ENCODE data around the gene RTN4IP1. TPM values are rescaled to one million over a fixed set of nuclear protein-coding genes. Genes with fewer than 3 reads are reported as not detected.

RTN4IP1 gene
- total RNA-seq, 2 donors from 2014 or later = 7.1 to 8.9 TPM

GRCh38 chr6:106586815-106587415 lies 42.4 kb downstream of the RTN4IP1 start:
- Mint-ChIP-seq H3K36me3 (ENCODE audit: low read depth) (peaks cover 10% of the 10 kb centered on the region), H3K27me3 (ENCODE audit: insufficient read depth) (no peaks in the 10 kb centered on the region), H3K9me3 (no peaks in the 10 kb centered on the region), H3K27ac (no peak overlapping the region), H3K4me1 (peaks cover 16% of the 10 kb centered on the region), H3K4me3 (no peak overlapping the region)
- Histone ChIP-seq H3K36me3 (ENCODE audit: control insufficient read depth, insufficient read depth, low read length) (no peaks in the 10 kb centered on the region), H3K4me3 (ENCODE audit: low read length) (no peak overlapping the region), H3K4me1 (ENCODE audit: control insufficient read depth, insufficient read depth, low read length) (no peaks in the 10 kb centered on the region), H3K9me3 (ENCODE audit: control insufficient read depth, low read length) (no peaks in the 10 kb centered on the region), H3K27me3 (ENCODE audit: control insufficient read depth, insufficient read depth, low read length, poor library complexity, severe bottlenecking) (no peaks in the 10 kb centered on the region), H3K9ac (ENCODE audit: extremely low read depth, low read length, poor library complexity, severe bottlenecking) (no peak overlapping the region), H3K27ac (ENCODE audit: low read depth, low read length) (no peak overlapping the region)
- DNase-seq = no peak
- 90 to 91% methylated on average over 2 to 4 of the region's 4 CpGs for WGBS, 2 experiments (ENCODE audit: insufficient coverage in 1 of 2, insufficient read length in 1 of 2)
- no peak for TF ChIP-seq CTCF (conservative IDR thresholded peaks at IDR 0.05)

- Mint-ChIP-seq H3K27me3 (ENCODE audit: insufficient read depth) (no peaks in the 10 kb centered on the region), H3K4me1 (peaks cover 13% of the 10 kb centered on the region), H3K9me3 (no peaks in the 10 kb centered on the region), H3K4me3 (no peak overlapping the region), H3K36me3 (ENCODE audit: low read depth) (peaks cover 4% of the 10 kb centered on the region), H3K27ac (peak overlapping the region; percentile 6)
- no peaks in the 10 kb centered on the region for H3K9me3 ChIP-seq (ENCODE audit: control insufficient read depth, low read length)
- no peaks in the 10 kb centered on the region for H3K4me1 ChIP-seq (ENCODE audit: control insufficient read depth, insufficient read depth, low read length)
- no peaks in the 10 kb centered on the region for H3K36me3 ChIP-seq (ENCODE audit: control insufficient read depth, insufficient read depth, low read length)
- TF ChIP-seq CTCF (conservative IDR thresholded peaks at IDR 0.05) = no peak
- no peaks in the 10 kb centered on the region for H3K27me3 ChIP-seq (ENCODE audit: control insufficient read depth, insufficient read depth, low read length, poor library complexity, severe bottlenecking)
- H3K4me3 ChIP-seq (ENCODE audit: low read length) = no peak overlapping the region
- 90 to 92% methylated on average over 1 of the region's 1 CpG for WGBS, 2 experiments (ENCODE audit: insufficient coverage in 1 of 2, insufficient read length in 1 of 2)
- no peak for DNase-seq
- no peak overlapping the region for H3K27ac ChIP-seq (ENCODE audit: low read depth, low read length)
- H3K9ac ChIP-seq (ENCODE audit: extremely low read depth, low read length, poor library complexity, severe bottlenecking) = no peak overlapping the region
These were observed 47.8 kb downstream of the RTN4IP1 start for GRCh38 chr6:106581468-106581867.

GRCh38 chr6:106579281-106579680 lies 50.0 kb downstream of the RTN4IP1 start:
- Histone ChIP-seq H3K9me3 (ENCODE audit: control insufficient read depth, low read length) (no peaks in the 10 kb centered on the region), H3K27ac (ENCODE audit: low read depth, low read length) (no peak overlapping the region), H3K4me1 (ENCODE audit: control insufficient read depth, insufficient read depth, low read length) (no peaks in the 10 kb centered on the region), H3K9ac (ENCODE audit: extremely low read depth, low read length, poor library complexity, severe bottlenecking) (no peak overlapping the region), H3K4me3 (ENCODE audit: low read length) (no peak overlapping the region), H3K36me3 (ENCODE audit: control insufficient read depth, insufficient read depth, low read length) (no peaks in the 10 kb centered on the region), H3K27me3 (ENCODE audit: control insufficient read depth, insufficient read depth, low read length, poor library complexity, severe bottlenecking) (no peaks in the 10 kb centered on the region)
- peaks cover 4% of the 10 kb centered on the region for H3K36me3 Mint-ChIP-seq (ENCODE audit: low read depth)
- no peak for TF ChIP-seq CTCF (conservative IDR thresholded peaks at IDR 0.05)
- H3K9me3 Mint-ChIP-seq = no peaks in the 10 kb centered on the region
- H3K27me3 Mint-ChIP-seq (ENCODE audit: insufficient read depth) = no peaks in the 10 kb centered on the region
- H3K4me3 Mint-ChIP-seq = no peak overlapping the region
- peaks cover 1% of the 10 kb centered on the region for H3K4me1 Mint-ChIP-seq
- WGBS, 2 experiments (ENCODE audit: insufficient coverage in 1 of 2, insufficient read length in 1 of 2) = 94 to 95% methylated on average over 2 of the region's 2 CpGs
- no peak for DNase-seq
- H3K27ac Mint-ChIP-seq = no peak overlapping the region

All from endodermal cell (in vitro differentiated cells).